Measurements from ENCODE around the gene MNX1.

Gene MNX1

DNA sequence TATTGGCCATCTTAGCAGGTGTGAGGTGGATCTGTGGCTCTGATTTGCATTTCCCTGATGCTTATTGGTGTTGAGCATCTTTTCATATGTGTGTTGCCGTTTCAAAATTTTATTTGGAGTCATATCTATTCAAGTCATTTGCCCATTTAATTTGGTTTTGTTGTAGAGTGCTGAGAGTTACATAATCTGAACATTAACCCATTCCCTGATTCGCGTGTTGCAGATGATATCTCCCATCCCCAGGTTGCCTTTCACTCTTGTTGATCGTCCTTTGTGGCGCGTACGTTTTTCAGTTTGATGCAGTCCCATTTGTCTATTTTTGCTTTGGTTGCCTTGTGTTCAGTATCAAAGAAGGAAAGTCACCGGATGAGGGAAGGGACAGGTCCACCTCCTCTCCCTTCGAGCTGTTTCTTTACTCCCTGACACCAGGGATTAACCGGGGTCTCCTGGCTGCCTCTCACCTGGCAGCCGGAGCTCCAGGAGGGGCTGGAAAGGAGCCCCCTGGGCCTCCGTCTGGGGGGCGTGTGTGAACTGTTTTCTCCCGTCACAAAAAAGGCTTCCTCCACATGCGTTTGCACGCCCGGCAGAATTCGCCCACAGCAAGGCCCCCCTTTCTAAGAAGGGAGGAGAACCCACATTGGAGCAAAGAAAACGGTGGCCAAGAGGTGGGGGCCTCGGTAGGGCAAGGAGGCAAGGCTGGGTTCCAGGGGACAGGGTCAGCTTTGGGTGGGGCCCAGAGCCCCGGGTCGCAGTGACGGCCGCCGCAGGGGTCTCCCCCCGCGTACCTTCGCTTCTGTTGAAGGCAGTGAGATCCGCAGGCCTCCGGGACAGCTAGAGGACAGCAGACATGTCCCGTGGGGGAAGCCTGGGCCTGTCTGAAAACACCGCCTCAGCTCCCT is 8.3 kb downstream of the MNX1 start:
- no peak for DNase-seq

DNA sequence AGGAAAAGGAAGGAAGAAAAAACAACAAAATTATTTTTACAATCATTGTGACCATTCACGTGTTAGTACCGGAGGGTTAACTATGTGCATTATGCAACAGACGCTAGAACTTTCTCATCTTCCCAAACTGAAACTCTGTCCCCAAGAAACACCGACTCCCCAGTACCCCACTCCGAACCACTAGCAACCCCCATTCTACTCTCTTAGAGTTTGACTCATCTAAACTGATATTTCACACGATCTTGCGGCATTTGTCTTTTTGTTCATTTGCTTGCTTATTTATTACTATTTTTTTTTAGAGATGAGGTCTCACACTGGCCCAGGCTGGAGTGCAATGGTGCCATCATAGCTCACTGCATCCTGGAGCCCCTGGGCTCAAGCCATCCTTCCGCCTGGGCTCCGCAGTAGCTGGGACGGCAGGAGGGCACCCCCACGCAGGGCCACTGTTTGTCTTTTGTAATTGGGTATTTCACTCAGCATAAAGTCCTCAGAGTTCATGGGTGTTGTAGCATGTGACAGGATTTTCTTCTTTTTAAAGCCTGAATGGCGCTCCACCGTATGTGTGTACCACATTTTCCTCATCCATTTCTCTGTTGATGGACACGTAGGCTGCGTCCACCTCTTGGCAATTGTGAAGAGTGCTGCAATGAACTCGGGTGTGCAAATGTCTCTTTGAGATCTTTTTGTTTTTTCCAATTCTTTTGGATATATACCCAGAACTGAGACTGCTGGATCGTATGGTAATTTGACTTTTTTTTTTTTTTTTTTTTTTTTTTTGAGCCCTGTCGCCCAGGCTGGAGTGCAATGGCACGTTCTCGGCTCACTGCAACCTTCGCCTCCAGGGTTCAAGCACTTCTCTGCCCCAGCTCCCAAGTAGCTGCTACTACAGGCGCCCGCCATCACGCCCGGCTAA is 9.5 kb downstream of the MNX1 start:
- DNase-seq, result no peak

DNA sequence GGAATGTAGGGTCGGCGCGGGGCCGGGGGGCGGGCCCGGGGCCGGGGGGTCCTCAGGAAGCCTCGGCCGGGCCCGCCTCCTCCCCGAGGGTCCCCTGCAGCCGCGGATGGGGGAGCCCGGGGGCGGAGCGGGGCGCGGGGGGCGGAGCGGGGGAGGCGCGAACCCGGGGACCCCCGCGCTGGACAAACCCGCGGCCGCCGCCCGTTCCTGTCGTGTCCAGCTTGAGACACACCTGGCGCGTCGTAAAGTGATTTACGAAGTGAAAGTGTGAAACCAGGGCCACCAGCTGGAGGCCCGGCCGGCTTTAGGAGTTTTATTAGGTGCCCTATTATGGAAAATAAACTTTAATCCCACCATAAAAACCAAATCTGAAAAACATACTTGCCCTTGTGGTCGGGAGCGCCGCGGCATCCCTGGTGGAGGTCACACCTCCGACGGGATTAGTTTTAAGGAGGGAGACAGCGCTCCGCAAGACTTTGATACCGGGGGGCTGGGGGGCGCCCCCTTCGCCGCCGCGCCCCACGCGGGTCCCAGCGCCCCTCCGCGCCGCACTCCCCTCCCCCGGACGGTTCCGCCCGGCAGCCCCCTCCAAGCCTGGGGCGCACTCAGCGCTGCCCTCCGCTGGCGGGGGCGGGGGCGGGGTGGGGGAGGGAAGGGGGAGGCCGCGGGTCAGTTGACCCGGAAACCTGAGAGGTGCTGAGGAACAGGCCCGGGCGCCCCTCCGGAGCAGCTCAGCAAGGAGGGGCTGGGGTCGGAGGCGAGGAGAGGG is 10.3 kb downstream of the MNX1 start:
- no peak for DNase-seq

DNA sequence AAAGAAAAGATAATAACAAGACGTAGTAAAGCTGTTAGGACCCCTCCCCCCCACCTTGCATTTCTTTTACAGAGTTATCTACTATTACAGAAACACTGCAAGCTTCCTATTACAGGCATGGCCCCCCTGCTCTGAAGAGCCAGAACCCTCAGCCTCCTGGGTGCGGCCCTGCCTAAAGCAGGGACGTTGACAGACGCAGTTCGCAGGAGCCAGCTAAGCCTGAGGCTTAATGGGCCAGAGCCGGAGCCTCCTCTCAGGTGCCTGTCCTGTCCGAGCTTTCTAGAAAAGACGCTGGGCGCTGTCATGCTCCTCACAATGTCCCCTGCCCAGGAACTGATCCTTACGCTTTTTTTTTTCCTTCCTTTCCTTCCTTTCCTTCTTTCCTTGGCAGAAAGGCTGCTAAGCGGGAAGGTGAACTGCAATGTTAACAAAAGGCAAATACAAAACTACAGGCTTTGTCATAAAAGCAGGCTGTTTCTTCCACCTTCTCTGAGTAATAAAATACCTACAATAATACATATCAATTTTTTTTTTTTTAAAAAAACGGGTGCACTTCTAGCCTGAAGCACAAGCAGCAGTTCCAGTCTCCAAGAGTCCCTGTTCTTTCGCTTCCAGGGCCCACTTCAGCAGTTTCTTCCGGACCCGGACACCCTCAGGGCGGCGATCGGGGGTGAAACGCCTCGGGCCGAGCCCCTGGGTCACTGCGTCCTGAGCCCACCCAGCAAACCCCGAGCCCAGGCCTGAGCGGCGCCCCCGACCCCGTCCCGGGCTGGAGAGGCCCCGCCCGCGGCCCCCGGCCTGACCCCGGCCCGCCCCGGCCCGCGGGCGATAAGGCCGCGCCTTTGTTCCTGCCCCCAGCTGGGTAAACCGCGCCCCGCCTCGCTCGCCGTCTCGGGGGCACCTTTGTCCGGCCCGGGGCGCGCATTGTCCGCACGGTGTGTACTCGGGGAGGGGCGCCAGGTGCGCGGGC is 11.2 kb downstream of the MNX1 start:
- no peak for DNase-seq

DNA sequence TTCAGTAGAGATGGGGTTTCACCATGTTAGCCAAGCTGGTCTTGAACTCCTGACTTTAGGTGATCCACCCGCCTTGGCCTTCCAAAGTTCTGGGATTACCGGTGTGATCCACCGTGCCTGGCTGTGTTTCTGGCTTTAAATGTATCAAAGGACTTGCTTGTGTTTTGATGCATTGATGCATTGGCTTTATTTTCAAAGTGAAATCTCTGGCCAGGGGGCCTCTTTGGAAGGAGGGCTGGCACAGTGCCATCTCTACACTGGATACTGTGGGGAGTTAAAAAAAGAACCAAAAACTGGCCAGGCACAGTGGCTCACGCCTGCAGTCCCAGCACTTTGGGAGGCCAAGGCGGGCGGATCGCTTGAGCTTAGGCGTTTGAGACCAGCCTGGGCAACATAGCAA is 16.0 kb downstream of the MNX1 start:
- no peak for DNase-seq

DNA sequence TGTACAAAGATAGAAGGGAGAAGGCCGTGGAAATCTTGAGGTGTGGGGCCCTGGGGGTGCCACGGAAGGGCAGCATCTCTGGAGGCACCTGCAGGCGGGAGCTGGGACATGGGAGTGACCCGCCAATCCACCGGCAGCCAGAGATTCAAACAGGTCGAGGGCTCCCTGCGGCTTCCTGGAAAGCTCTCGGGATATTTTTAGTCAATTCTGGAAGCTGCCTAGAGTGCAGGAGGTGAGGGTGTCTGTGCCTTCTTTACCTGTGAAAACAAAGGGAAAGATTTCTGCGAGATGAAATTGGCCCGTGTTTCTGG is 16.6 kb downstream of the MNX1 start:
- DNase-seq, result no peak

DNA sequence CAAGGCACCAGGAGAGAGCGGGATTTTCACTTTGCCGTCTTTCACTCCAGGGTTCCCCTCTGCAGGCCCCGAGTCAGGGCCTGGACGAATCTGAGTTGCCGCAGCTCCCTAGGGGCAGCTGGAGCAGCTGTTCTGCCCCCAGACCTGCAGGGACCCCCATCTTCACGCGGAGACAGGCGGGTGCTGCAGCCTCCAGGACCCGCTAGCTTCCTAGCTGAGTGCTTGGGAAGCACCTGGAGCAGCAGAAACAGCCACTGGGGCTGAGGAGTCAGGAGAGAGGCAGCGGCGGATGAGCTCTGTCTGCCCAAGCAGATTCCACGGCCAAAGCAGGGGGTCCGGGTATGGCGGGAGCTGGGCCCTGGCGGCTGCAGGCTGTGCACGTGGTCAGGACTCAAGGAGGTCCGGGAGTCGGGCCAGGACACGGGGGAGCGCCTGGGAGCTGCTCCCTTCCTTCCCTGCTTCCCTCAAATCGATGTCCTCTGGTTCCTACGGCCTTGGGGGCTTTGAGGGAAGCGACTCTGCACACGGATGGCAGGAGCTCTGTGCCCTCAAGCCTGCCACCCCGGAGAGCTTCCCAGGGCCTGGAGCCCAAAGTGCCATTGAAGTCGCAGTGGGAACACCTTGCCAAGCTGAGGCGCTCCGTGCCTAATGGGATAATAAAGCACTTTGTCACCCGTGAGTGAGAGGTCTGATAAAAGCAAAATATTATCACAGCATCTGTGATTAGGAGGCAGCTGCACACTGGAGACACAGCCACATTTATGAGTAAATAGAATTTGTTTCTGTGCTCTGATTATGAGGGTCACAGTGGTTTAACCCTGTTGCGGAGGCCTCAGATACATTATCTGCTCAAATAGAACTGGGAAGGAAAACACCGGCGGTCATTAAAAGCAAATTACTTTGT is 17.2 kb downstream of the MNX1 start:
- no peak for DNase-seq

DNA sequence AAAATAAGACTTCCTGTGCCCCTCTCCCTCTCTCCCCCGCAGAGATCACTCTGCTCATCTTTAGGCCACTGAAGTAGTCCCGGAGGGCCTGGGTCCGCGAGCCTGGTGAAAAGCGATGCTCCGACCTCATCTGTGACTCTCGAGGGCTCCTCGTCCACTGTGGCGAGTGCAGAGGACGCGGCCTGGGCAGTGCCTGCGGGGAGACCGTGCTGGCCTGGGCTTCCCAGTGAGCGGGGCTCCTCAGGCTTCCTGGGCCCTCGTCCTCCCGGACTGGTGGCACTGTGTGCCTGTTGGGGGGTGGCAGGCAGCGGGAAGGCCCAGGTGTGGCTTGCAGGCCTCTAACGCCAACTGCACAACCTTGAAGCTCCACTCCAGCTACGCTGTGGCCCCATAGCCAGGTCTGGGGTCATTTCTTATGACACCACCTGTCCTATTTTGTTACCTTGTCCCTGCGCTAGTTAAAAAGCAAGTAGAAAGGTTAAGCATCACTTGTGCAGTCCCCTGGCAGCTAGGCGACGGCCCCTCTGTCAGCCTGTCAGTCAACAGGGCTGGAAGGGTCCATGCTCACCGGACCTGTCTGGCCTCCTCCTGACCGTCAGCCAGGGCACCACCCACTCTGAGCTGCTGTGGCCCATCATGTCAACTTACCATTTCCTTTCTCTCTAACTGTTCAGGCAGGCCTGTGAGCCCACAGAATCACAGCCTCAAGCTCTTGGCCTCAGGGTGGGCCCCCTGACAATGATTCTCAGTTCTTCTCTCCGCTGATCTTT is 20.5 kb downstream of the MNX1 start:
- no peak for DNase-seq

DNA sequence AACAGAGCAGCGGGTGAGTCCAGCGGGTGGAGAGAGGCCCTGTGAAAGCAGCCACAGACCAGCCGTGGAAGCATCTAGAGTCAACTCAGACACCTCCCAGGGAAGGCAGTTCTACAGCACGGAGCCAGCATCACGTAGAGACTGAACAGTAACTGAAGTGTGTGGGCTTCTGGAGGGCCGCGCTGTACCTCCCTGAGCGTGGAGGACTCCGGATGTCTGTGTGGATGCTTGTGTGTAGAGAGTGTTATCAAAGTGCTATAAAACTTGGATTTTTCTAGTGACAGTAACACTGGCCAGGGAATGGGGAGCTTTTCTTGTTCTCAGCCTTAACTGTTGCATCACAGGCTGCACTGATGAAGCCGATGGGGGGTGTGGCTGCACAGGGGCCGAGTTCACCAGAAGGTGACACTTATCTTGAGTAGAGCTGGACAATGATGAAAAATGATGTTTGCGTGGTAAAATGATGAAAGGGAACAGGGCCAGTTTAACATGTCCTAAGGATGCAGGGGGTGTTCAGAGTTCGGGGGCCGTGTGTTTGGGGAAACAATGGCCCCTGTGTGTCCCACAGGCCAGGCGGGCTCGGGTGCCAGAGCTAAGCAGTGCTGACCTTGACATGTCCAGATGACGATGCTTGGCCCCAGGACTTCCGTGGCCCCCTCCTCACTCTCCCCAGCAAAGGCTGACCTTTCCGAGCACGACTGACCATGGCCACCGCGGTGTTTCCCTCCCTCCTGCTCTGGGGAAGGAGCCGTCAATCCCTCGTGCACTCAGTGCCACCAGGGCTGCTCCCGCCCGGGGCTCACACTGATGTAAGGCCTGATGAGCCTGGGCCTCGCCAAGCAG is 21.9 kb downstream of the MNX1 start:
- DNase-seq, result no peak

DNA sequence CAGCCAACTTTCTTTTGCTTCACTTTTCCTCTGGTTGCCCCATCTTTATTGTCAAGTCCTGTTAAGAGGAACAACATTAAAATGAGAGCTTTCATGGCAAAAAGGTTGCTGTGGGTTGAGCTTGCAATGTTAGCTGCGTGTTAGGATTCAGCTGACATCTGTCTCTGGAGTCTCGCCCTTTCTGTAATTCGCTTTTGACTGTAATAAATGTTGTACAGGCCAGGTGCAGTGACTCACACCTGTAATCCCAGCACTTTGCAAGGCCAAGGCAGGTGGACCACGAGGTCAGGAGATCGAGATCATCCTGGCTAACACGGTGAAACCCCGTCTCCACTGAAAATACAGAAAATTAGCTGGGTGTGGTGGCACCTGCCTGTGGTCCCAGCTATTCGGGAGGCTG is 24.1 kb downstream of the MNX1 start:
- DNase-seq, result no peak

DNA sequence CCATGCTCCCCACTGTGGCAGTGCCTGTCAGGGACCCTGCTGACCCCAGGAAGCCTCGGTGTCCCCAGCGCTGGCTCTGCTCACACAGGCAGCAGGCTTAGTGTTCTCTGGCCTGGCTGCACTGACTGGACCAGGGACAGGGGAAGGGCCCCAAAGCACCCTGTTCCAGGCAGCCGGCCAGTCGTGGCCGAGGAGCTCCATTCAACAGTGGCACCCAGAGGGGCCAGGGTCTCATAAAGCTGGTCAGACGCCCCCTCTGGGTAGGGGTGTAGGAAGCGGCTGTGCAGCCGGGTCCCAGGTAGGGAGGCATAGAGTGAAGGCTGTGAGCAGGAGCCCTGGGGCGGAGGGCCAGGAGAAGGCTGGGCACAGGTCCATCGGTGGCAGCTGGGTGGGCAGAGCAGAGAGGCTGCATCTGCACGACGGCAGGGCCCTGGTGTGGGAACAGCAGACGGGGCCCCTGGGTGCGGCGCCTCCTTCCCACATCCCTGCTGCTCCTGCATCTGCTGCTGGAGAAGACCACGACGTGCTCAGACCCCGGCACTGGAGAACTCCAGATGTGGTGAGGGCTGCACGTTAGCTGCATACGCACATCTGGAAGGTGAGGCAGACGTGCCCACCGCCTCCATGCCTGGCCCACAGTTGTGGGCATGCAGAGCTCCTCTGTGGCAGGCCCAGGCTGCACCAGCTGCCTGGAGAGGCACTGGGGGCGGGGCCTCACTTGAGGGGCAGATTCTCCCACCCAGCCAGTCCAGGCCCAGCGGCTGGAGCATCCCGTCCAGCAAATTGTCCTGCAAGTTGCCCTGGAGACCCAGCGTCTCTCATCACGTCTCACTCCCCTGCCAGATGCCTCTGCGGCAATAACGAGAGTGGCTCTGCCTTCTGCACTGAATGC is 25.1 kb downstream of the MNX1 start:
- DNase-seq, result no peak

DNA sequence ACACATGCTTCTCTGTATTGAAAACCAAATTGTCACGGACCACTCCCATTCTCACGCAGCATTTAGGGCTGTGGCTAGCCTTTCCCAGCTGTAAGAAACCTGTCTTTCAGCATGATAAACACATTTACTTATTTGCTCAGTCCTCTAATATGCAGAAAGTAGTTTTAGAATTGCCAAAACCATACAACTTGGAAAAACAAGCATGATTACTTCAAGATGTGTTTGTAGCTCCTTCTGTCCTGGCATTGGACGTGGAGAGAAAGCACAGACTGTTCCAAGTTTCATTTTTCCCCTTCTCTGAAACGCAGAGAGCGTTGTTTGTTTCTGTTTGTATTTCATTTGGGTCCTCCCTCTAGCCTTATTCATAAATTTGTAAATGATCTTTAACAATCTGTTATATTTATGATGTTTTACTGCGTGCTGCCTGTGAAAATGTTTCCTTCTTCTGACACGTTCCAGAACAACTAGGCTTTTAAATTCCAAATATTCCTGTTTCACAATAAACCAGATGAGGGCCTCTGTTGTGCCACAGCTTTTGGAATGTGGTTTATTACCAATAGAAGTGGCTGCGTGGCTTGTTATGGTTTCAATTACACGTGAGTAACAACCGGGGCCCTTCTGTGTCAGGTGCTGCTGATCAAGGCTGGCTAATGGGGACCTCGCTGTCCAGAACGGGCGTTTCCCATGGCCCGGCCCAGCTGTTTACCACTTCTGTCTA is 26.1 kb downstream of the MNX1 start:
- DNase-seq, result no peak

DNA sequence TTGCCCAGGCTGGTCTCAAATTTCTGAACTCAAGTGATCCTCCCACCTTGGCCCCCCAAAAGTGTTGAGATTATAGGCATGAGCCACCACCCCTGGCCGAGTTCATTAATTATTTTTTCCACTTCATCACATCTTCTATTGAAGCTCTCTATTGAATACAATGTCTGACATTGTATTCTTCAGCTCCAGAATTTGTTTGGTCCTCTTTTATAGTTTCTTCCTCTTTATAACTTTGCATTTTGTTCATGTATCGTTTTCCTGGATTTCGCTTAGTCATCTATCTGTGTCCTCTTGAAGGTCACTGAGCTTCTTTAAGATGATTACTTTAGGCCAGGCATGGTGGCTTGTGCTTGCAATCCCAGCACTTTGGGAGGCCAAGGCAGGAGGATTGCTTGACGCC is 30.8 kb downstream of the MNX1 start:
- DNase-seq, result no peak

DNA sequence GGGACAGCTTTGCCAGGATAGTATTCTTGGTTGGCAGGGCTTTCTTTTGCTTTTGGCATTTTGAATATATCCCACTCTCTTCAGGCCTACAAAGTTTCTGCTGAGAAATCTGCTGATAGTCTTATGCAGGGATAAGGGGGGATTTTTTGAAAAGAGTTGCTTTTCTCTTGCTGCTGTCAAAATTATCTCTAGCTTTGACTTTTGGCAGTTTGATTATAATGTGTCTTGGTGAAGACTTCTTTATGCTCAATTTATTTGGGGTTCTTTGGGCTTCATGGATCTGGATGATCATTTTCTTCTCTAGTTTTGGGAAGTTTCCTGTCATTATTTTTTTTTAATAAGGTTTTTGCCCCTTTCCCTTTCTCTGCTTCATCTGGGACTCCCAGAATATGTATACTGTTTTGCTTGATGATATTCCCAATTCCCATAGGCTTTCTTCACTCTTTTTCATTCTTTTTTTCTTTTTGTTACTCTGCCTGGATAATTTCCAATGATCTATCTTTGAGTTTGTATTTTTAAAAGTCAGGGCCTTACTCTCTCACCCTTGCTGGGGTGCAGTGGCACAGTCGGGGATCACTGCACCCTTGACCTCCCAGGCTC is 31.4 kb downstream of the MNX1 start:
- no peak for DNase-seq

DNA sequence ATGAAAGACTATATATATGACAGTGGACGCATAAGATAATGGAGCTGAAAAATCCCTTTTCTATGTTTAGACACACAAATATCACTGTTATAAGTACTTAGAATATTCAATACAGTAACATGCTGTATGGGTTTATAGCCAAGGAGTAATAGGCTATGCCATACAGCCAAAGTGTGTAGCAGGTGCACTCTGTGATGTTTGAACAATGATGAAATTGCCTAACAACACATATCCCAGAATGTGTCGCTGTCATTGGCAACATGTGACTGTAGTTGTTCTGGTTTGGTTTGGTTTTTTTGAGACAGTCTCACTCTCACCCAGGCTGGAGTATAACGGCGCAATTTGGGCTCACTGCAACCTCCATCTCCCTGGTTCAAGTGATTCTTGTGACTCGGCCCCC is 34.8 kb downstream of the MNX1 start:
- no peak for DNase-seq

DNA sequence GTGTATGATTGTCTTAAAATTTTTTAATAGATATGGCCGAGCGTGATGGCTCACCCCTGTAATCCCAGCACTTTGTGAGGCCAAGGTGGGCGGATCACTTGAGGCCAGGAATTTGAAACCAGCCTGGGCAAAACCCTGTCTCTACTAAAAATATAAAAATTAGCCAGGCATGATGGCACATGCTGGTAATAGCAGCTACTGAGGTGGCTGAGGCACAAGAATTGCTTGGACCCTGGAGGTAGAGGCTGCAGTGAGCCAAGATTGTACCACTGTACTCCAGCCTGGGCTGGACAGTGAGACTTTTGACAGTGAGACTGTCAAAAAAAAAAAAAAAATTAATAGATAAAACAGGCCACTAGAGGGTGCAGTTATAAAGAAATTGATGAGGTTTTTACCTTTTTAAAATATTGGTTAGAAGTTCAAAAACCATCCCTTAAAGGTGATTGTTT is 40.5 kb downstream of the MNX1 start:
- no peak for DNase-seq

DNA sequence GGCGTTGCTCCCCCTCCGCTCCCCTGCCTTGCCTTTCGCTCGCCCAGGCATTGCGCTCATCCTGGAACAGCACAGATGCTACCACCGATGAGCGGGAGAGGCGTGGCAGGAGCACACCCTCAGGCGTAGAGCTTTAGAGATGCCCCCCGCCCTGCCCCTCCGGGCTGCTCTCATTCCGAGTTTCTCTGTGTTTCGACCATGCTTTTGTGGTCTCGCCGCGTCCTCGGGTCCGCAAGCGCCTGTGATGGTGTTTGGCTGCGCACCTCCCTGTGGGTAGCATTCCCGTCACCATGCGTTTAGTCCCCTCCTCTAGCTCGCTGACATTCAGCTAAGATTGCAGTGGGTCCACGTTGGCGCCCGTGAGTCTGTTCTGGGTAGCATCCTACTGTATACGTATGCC is 42.3 kb downstream of the MNX1 start:
- no peak for DNase-seq

Data from stimulated activated CD4-positive, alpha-beta T cell treated with anti-CD3 and anti-CD28 coated beads, Interleukin-4, amount 100 ng/mL, for 24 hours (primary cell).